HG02571 (cell line): ENCODE data around the gene IFI30.

ENCODE experiments used
- ATAC-seq: cut with Tn5 transposase; IDR thresholded peaks from one replicate; pipeline ENCODE4 v1.9.1; 2021; ENCODE audit warnings: mild to moderate bottlenecking, moderate library complexity; ENCODE audit not compliant: unreplicated experiment

Gene IFI30

DNA sequence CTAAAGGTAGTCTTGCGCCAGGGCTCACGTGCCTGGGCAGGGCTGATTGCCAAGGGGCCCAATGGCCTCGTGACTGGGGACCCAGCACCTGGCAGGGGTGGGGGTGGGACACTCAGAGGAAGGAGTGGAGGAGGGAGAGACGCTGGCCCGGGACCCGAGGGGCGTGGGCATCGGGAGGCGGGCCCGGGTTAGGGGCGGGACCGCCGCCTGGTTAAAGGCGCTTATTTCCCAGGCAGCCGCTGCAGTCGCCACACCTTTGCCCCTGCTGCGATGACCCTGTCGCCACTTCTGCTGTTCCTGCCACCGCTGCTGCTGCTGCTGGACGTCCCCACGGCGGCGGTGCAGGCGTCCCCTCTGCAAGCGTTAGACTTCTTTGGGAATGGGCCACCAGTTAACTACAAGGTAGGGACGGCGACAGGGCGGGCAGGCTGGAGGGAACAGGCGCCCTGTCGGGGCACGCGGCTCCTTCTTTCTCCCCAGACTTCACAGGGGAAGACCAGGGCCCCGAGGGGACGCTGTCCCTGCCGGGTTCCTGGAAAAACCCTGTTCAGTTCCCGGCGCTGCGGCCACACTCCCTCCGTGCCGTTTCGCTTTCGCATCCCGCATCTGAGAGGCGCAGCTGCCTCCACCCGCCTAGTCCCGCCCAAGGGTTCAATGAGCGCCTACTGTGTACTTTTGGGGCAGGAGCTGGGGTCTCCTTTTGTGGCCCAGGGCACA lies at the start of gene IFI30:
IFI30 (plus strand) TSS at position 242 of the 717 bp plus-strand sequence; CDS start at position 271, 29 bp downstream.
- ATAC-seq = peak; percentile 42

DNA sequence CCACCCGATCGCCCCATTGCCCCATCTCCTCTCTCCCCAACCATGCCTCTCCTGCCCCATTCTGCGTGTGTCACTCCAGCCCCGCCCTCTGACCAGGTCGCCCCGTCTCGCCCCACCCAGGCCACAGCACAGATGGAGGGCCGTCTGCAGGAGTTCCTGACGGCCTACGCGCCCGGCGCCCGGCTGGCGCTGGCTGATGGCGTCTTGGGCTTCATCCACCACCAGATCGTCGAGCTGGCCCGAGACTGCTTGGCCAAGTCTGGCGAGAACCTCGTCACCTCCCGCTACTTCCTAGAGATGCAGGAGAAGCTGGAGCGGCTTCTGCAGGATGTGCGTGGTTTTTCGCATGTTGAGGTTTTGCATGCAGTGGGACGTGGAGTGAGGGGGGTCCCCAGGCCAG lies 49.8 kb upstream of the IFI30 start:
- no peak for ATAC-seq

DNA sequence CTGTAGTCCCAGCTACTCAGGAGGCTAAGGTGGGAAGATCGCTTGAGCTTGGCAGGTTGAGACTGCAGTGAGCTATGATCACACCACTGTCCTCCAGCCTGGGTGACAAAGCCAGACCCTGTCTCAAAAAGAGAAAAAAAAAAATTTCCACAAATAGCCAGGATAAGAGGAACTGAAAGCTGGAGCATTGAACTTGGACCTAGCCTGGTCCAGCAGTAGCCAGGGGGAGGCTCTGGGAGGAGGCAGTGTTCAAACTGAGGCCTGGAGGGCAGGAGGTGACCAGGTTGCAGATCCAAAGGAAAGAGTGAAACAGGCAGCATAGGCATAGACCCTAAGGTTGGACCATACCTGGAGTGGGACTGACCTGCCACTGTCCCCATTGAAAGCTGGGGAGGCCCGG lies 47.5 kb upstream of the IFI30 start:
- ATAC-seq = no peak

DNA sequence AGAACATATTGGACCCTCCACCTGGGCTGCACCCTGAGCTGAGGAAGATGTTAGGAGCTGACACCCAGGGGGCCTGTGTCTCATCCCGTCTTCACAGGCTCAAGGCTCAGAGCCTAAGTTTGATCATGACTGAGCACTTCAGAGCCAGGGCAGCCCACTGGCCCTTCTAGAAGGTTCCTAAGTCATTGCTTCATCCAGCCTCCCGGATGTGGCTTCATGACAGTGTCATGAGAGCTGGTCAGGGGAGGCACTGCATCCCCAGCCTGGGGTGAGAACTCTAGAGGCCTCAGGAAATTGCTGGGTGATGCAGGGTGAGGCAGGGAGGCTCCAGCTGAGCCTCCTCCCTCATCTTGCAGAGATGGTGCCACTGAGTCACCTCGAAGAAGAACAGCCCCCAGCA lies 45.6 kb upstream of the IFI30 start:
- no peak for ATAC-seq

DNA sequence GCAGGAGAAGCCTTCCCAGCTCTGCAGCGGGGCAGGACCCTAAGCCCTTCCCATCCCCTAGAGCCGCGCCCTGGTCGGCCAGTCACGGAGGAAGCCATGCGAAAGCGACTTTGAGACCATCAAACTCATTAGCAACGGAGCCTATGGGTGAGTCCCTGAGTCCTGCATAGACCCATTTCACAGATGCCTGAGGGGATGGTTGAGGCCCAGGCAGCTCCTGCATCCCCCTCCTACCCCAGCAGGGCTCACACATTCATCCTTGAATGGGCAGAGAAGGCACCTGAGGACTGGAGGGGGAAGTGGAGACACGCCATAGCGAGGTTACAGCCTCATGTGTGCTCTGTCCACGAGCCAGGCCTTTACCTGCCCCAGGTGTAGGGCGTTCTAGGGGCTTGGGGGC lies 44.8 kb upstream of the IFI30 start:
- ATAC-seq = no peak

DNA sequence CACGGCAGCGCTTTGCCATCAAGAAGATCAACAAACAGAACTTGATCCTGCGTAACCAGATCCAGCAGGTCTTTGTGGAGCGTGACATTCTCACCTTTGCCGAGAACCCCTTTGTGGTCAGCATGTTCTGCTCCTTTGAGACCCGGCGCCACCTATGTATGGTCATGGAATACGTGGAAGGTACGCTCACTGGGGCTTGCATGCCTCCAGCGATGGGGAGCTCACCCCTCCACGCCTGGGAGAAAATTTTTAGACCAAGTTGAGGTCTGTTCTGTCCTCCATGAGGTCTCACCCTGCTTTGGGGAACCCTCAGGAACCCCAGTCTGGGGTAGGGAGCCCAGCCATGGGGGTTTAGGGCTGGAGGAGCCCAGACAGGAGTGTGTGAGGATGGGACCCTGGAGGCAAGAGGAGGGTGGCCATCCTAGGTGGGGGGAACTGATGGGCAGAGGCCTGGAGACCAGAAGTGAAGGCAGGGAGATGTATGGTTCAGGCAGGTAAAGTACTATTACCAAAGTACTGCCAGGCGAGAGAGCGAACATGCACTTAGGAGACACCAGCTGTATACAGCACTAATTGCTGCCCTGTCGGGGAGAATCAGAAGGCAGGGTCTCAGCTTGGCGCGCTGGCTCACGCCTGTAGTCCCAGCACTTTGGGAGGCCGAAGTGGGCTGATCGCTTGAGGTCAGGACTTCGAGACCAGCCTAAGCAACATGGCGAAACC lies 42.9 kb upstream of the IFI30 start:
- ATAC-seq = no peak

DNA sequence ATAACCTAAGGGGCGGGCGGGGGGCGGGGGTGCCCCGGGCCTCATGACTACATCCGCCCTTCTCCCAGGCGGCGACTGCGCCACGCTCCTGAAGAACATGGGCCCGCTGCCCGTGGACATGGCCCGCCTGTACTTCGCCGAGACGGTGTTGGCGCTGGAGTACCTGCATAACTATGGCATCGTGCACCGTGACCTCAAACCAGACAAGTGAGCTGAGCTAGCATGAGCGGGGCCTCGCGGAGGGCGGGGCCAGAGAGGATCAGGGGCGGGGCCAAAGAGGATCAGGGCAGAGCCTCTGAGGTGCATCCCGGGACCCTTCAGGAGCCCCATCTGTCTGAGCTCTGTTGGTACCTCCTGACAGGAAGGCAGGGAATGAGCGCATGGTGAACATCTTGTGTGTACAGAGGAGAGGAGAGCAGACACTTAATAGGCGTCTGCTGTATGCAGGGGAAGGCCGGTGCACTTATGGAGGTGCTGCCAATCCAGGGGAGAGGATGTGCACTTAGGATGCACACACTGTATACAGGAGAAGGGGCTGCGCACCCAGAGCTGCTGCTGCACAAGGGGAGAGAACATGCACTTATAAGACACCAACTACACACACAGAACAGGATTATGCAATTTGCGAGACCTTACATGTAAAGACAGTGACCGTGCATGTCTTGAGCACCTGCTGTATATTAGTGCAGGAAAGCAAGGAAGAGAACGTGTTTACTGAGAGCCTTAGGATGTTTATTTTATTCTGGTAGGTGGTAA lies 41.6 kb upstream of the IFI30 start:
- no peak for ATAC-seq

DNA sequence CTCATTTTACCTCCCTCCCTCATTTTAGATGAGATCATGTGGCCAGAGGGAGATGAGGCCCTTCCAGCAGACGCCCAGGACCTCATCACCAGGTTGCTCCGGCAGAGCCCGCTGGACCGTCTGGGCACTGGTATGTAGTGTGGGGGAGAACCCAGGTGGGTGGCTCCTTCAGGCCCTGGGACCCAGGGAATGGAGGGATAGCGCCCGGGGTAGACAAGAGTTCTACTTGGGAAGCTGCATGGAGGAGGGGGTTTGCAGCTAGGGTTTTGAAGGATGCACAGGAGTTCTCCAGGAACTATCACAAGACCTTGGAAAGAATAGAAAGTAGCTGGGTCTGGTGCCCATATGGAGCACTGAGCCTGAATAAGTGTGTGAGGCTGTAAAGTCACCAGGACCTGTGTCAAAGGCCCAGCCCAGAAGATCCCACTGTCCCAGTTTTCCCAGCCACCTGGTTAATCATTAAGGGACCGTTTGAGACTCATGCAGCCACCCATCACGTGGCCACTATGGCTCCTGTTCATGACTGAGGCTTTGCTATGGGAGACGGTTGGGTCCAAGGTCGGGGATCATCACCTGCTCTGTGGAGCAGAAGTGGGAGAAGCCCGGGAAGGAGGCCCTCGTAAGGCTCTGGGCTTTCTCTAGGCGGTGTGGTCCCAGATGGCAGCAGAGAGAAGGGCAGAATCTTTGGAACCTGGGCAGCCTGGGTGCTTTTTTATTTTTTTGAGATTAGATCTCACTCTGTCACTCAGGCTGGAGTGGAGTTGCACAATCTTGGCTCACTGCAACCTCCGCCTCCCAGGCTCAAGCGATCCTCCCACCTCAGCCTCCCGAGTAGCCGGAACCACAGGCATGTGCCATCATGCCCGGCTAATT lies 37.7 kb upstream of the IFI30 start:
- no peak for ATAC-seq

DNA sequence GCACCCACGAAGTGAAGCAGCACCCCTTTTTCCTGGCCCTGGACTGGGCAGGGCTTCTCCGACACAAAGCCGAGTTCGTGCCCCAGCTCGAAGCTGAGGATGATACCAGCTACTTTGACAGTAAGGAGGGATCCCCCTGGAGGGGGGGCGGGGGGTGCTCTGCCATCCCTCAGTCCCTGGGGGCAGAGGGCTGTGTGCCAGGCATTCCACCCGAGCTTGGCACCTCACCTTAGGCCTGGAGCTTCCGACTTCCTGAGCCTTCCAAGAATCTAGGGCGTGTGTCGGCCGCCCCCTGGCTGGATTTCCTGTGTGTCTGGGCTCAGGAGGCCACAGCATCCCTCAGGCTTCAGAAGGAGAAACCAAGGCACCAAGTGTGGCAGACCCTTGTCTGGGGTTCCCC lies 36.4 kb upstream of the IFI30 start:
- ATAC-seq = no peak

DNA sequence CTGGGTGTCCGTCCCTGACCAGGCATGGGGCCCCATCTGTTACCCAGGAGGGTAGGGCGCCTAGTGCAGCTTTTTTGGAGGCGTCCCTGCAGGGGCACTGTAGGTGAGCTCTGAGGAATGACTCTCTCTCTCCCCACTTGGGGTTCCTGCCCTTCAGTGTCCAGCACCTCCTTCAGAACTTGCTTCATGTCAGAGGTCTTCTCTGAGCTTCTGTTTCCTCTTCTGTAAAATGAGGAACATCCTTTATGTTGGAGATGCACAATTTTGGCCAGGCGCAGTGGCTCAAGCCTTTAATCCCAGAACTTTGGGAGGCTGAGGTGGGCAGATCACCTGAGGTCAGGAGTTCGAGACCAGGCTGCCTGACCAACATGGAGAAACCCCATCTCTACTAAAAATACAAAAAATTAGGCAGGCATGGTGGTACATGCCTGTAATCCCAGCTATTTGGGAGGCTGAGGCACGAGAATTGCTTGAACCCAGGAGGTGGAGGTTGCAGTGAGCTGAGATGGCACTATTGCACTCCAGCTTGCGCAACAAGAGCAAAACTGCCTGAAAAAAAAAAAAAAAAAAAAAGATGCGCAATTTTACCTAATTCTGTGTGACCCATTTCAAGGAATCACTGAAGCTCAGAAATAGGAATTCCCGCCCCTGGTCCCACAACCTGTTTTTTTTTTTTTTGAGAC lies 35.8 kb upstream of the IFI30 start:
- ATAC-seq = no peak

DNA sequence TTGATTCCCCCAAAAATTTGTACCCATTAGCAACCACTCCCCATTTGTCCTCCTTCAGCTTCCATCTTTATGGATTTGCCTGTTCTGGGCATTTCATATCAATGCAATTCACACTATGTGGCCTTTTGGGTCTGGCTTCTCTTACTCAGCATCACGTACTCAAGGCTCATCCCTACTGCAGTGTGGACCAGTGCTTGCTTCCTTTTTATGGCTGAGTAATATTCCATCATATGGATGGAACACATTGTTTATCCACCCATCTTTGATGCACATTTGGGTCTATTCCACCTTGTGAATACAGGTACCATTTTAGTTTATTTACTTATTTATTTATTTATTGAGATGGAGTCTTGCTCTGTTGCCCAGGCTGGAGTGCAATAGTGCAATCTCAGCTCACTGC lies 33.1 kb upstream of the IFI30 start:
- no peak for ATAC-seq

DNA sequence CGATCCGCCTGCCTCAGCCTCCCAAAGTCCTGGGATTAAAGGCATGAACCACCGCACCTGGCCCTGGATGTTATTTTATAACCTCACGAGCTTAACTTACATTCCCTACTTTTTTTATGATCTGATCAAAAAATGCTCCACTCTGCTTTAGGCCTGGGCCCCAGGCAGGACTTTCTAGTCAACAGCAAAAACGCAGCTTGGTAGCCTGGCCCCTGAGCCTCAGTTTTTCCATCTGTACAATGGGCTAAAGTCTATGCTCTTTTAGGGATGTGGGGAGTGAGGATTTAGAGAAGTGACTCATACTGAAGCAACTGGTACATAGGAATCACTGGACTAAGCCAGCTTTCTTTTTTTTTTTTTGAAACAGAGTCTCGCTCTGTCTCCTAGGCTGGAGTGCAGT lies 32.6 kb upstream of the IFI30 start:
- ATAC-seq = no peak

DNA sequence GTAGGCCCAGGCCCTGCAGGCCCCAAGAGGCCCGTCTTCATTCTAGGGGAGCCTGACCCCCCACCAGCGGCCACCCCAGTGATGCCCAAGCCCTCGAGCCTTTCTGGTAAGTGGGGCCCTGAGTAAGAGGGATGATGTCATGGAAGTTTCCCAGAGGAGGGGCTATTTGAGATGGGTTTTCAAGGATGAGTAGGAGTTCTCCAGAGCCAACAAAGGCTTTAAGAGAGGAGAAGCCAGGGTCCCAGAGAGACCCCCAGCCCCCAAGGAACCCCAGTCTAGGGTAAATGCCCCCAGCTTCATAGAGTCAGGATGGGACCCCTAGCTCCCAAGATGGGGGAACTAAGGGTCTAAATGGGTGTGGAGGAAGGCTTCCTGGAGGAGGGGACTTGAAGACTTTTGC lies 29.7 kb upstream of the IFI30 start:
- no peak for ATAC-seq

DNA sequence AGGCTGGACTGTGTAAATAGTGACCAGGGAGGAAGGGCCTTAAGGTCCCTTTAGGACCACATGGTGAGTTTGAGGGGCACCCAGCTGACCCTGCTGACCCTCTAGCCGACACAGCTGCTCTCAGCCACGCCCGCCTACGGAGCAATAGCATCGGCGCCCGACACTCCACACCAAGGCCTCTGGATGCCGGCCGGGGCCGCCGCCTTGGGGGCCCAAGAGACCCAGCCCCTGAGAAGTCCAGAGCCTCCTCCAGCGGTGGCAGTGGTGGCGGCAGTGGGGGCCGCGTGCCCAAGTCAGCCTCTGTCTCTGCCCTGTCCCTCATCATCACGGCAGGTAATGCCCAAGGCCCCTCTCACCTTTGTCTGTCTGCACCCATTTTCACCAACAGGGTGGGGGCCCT lies 29.3 kb upstream of the IFI30 start:
- ATAC-seq = no peak

DNA sequence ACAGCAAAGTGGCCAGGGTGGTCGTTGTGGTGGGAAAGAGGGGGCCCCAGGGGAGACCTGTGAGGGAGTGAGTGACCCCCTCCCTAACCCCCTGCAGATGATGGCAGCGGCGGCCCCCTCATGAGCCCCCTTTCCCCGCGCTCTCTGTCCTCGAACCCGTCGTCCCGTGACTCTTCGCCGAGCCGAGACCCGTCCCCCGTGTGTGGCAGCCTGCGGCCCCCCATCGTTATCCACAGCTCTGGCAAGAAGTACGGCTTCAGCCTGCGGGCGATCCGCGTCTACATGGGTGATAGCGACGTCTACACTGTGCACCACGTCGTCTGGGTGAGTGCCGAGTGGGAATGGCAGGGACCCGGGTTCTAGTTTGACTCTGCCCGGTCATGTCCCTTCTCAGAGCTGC lies 28.7 kb upstream of the IFI30 start:
- ATAC-seq = no peak

DNA sequence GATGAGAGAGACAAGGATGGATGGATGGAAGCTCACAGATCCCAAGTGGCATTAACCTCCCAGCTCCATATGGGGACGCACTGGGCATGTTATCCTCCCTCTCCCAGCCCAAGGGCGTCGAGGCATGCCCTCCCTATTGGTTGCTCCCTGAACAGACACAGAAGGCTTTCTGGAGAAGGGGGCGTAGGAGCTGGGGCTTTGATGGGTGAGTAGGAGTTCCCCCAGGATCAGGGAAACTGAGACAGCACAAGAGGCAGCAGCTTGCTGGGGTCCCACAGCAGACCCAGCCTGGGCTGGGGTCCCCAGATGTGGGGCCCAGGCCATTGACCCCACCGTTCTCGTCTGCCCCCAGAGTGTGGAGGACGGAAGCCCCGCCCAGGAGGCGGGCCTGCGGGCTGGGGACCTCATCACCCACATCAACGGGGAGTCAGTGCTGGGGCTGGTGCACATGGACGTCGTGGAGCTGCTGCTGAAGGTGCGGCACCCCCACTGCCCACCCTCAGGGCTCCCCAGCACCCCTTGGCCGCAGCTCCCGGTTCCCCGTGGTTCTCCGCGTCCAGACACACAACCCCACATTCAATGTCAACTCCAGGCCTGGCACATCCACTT lies 28.1 kb upstream of the IFI30 start:
- no peak for ATAC-seq

DNA sequence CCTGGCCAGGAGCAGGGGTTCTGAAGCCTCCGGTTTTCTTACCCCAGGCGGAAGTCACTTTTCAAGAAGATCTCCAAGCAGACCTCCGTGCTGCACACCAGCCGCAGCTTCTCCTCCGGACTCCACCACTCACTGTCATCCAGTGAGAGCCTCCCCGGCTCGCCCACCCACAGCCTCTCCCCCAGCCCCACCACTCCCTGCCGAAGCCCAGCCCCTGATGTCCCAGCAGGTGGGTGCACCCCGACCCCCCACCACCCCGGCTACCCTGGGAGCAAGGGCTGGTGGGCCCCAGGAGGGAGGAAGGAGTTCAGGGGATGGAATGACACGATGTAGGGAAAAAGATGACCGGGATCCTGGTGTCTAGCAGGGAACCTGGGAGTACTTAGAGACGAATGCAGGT lies 26.2 kb upstream of the IFI30 start:
- ATAC-seq = no peak

DNA sequence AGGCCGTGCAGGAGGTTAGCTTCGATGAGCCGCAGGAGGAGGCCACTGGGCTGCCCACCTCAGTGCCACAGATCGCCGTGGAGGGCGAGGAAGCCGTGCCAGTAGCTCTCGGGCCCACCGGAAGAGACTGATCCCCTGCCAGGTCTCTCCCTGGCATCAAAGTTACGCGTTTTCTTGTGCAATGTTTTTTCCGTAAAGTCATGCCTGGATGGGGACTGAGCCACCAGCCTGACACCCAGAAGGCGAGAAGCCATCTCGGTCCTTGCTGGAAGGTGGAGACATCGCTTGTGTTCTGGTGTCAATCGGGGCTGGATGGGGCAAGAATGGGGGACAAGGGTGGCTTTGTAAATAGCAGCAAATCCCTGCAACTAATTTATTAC lies 24.0 kb upstream of the IFI30 start:
- no peak for ATAC-seq

DNA sequence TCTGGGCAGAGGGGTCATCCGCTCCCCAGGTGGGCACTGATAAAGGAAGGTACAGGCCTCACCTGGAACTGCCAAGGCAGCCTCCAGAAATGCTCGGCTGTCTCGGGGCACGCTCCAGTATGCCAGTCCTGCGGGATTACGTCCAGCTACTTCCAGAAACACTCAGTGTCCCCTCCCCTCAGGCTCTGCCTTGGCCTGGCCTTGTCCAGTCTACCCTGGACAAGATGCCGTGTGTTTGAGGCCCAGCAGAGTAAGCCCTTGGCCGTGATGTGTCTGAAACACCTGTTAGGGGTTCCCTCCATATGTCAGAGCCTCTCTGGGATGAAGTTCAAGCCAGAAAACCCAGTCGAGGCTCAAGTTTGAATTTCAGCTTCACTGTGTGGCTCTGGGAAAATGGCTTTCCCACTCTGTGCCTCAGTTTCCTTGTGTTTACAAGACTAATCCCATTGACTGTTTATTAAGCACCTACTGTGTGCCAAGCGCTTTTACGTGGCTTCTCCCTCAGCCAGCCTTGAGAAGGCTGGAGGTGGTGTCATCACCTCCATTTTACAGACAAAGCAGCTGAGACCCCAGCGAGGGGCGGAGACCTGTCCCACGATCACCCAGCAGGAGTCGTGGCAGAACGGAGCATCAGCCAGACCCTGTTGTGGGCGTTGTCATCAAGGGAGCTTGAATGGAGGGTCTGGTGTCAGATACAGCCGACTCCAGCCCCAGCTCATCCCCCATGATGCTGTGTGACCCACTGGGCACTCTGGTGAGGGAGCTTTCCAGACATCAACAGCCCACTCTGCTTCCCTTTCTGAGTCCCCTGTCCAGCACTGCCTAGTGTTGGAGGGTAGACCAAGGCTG lies 22.6 kb upstream of the IFI30 start:
- ATAC-seq = no peak
